Measurements from ENCODE around the gene TP53I11.

The TP53I11 gene

DNA sequence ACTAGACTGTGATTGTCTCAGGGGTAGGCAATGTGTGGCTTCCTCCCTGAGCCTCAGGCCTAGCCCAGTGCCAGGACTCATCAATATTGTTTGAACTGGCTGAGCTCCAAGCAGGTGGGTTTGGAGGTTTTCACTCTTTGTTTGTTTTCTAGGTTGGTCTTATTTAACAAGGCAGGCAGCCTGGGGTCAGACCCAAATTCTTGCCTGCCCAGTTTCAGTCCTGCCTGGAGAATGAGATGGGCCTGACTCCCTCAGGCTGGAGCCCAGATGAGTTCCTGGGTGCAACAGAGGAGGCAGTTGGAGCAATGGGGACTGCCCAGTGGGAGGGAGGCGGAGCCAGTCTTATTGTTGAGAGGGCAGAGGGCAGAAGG lies 28.3 kb upstream of the TP53I11 start:
- TF ChIP-seq EGR1 (IDR thresholded peaks at IDR 0.05): no peak
- TF ChIP-seq TCF12 (IDR thresholded peaks at IDR 0.05; ENCODE audit: low read depth): no peak
- TF ChIP-seq CEBPB (IDR thresholded peaks at IDR 0.05): no peak
- no peak for TF ChIP-seq TEAD4 (IDR thresholded peaks at IDR 0.05)
- TF ChIP-seq NFIC (IDR thresholded peaks at IDR 0.05): no peak
- no peak for TF ChIP-seq USF1 (IDR thresholded peaks at IDR 0.05)
- no peak for TF ChIP-seq REST (IDR thresholded peaks at IDR 0.05; ENCODE audit: low read depth)

DNA sequence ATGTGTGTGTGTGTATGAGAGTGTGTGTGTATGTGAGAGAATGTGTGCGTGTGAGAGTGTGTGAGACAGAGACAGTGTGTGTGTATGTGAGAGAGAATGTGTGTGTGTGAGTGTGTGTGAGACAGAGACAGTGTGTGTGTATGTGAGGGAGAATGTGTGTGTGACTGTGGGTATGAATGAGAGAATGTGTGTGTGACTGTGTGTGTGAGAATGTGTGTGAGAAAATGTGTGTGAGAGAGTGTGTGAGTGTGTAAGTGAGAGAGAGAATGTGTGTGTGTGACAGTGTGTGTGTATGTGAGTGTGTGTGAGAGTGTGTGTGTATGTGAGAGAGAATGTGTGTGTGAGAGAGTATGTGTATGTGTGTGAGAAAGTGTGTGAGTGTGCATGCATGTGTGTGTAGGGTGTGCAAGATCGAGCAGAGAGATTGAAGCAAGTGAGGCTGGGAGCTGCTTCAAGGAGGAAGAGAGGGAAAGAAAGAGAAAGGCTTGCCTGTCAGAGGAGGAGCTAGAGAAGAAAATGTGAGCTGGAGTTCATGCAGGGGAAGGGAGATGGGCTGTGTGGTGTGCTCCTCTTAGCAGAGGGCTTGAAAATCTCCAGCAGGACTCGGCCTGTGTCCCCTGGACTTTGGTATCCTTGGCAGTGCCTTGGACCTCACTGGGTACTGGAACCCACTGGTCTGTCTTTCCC lies 27.7 kb upstream of the TP53I11 start:
- TF ChIP-seq REST (IDR thresholded peaks at IDR 0.05; ENCODE audit: low read depth): no peak
- TF ChIP-seq NFIC (IDR thresholded peaks at IDR 0.05): no peak
- TF ChIP-seq TAF1 (IDR thresholded peaks at IDR 0.05; ENCODE audit: low read depth): no peak
- no peak for TF ChIP-seq RAD21 (IDR thresholded peaks at IDR 0.05; ENCODE audit: low read depth)
- TF ChIP-seq MAX (IDR thresholded peaks at IDR 0.05): no peak
- no peak for TF ChIP-seq CEBPB (IDR thresholded peaks at IDR 0.05)
- TF ChIP-seq FOXM1 (IDR thresholded peaks at IDR 0.05; ENCODE audit: borderline replicate concordance, low read depth): no peak
- no peak for TF ChIP-seq EGR1 (IDR thresholded peaks at IDR 0.05)
- no peak for TF ChIP-seq ZBTB7A (IDR thresholded peaks at IDR 0.05; ENCODE audit: low read depth)
- TF ChIP-seq TCF12 (IDR thresholded peaks at IDR 0.05; ENCODE audit: low read depth): no peak

DNA sequence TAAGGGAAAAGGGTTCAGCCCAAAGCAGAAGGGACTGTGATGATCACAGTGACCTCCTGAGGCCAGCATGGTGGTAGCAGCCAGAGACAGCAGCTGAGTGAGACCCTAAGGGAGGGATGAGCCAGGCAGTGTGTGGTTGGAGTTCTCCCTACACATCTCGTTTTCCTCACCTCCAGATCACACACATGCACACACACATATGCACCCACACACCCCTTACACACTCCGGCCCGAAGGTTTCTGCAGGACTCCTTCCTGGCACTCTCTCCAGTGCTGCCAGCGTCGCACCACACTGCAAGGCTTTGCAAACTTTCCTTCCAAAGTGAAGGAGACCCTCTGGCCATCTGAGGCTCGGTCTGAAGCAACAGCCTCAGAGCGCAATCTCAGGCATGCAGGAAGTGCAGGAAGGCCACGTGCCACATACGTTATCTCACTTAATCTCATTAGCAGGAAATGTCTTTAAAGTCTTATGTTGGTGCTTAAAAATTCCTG lies 26.9 kb upstream of the TP53I11 start:
- TF ChIP-seq NFIC (IDR thresholded peaks at IDR 0.05): no peak
- no peak for TF ChIP-seq YY1 (IDR thresholded peaks at IDR 0.05; ENCODE audit: low read depth)
- no peak for TF ChIP-seq TEAD4 (IDR thresholded peaks at IDR 0.05)
- no peak for TF ChIP-seq EP300 (IDR thresholded peaks at IDR 0.05; ENCODE audit: borderline replicate concordance)
- no peak for TF ChIP-seq TCF12 (IDR thresholded peaks at IDR 0.05; ENCODE audit: low read depth)
- no peak for TF ChIP-seq USF1 (IDR thresholded peaks at IDR 0.05)
- TF ChIP-seq MAX (IDR thresholded peaks at IDR 0.05): no peak
- TF ChIP-seq REST (IDR thresholded peaks at IDR 0.05; ENCODE audit: low read depth): no peak
- TF ChIP-seq FOXM1 (IDR thresholded peaks at IDR 0.05; ENCODE audit: borderline replicate concordance, low read depth): no peak
- TF ChIP-seq EGR1 (IDR thresholded peaks at IDR 0.05): no peak
- no peak for TF ChIP-seq TAF1 (IDR thresholded peaks at IDR 0.05; ENCODE audit: low read depth)
- TF ChIP-seq ZBTB7A (IDR thresholded peaks at IDR 0.05; ENCODE audit: low read depth): no peak
- TF ChIP-seq CEBPB (IDR thresholded peaks at IDR 0.05): no peak
- no peak for TF ChIP-seq CREB1 (IDR thresholded peaks at IDR 0.05; ENCODE audit: low read depth)
- no peak for TF ChIP-seq RAD21 (IDR thresholded peaks at IDR 0.05; ENCODE audit: low read depth)

DNA sequence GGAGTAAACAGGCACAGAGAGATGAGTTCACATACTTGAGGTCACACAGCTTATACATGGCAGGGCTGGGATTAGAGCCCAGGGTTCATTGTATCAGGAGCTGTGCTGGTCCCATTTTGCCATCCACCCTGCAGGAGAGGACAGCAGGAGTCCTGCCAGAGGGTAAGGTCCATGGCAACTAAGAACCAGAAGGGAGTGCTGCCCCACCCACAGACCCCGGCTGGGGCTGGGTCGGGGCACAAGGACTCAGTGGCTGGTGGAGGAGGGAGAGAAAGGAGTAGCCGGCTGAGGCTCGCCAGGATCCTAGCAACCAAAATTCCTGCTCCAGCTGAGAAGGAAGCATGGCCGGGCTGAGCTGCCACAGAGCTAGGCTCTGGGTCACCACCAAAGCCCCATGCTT lies 25.9 kb upstream of the TP53I11 start:
- no peak for TF ChIP-seq NFIC (IDR thresholded peaks at IDR 0.05)
- TF ChIP-seq EGR1 (IDR thresholded peaks at IDR 0.05): no peak
- no peak for TF ChIP-seq EP300 (IDR thresholded peaks at IDR 0.05; ENCODE audit: borderline replicate concordance)
- TF ChIP-seq USF1 (IDR thresholded peaks at IDR 0.05): no peak
- TF ChIP-seq TAF1 (IDR thresholded peaks at IDR 0.05; ENCODE audit: low read depth): no peak
- no peak for TF ChIP-seq RAD21 (IDR thresholded peaks at IDR 0.05; ENCODE audit: low read depth)

All from Ishikawa (cell line).